GM18861 (cell line): ENCODE data around the gene PEPD.
"Not testable (repeated sequence)": the region's sequence is repeated elsewhere in the genome, so short reads cannot be mapped to it uniquely, and the experiment has no call there.

Experiments
- ATAC-seq: cut with Tn5 transposase; IDR thresholded peaks from one replicate; pipeline ENCODE4 v1.9.1; 2021; ENCODE audit not compliant: unreplicated experiment

Gene PEPD

GRCh38 chr19:33521480-33522370 lies at the start of gene PEPD:
PEPD (minus strand) TSS chr19:33521791; CDS start chr19:33521760, 31 bp downstream.
- ATAC-seq: peak; percentile 58

DNA sequence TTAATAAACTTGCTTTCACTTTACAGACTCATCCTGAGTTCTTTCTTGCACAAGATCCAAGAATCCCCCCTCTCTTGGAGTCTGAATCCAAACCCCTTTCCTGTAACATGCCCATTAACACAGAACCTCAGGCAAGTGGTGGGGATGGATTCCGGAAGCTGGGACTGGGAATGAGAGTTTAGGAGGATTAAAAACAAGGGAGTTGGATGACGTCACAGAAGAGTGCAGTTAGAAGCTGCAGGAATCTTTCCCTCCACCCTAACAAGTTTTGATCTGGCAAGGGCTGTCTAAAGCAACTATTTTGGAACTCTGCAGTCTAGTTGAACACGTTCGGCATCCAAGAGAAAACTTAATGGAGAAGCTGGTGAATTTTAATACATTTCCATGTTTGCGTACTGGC lies 48.2 kb upstream of the PEPD start:
- ATAC-seq: no peak

DNA sequence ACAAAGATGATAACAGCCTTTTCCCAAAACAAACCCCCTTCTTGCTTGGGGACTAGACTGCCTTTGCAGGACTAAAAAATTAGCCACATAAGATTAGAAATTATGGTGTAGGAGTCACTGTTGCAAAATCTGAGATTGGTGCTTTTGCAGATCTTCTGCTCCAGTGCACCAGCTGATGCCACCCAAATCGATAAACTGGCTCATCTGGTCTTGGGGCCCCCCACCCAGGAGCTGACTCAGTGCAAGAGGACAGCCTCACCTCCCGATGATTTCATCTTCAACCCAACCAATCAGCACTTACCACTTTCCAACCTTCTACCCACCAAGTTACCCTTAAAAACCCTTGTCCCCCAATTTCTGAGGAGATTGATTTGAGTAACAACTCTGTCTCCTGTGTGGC lies 47.1 kb upstream of the PEPD start:
- ATAC-seq: no peak

DNA sequence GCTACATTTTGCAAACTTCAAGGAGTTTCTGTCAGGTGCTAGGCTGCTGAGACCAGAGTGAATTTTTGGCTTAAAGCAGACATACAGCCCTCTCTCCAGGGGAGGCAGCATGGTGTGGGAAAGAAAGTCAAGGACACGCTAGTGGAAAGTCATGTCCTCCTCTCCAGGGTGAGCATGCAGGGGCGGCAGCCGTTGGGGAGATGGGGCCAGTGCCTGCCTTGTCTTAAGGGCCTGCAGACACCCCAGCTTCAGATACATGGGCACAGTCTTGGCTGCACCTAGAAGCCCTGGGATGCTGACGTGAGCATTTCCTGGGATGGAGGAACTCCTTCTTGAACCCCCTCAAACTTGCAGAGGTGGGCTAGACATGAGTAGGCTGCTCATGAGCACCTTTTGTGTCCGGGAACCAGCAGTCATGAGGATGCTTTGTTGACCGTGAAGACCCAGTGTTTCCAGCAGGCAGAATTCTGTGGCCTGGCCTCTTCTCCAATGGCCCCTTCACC lies 43.3 kb upstream of the PEPD start:
- ATAC-seq: no peak

GRCh38 chr19:33562636-33563035 lies 41.0 kb upstream of the PEPD start:
- no peak for ATAC-seq

DNA sequence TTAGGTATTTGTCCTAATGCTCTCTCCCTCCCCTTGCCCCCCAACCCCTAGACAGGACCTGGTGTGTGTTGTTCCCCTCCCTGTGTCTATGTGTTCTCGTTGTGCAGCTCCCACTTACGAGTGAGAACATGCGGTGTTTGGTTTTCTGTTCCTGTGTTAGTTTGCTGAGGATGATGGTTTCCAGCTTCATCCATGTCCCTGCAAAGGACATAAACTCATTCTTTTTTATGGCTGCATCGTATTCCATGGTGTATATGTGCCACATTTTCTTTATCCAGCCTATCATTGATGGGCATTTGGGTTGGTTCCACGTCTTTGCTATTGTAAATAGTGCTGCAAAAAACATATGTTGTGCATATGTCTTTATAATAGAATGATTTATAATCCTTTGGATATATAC lies 40.1 kb upstream of the PEPD start:
- ATAC-seq: not testable (repeated sequence)

DNA sequence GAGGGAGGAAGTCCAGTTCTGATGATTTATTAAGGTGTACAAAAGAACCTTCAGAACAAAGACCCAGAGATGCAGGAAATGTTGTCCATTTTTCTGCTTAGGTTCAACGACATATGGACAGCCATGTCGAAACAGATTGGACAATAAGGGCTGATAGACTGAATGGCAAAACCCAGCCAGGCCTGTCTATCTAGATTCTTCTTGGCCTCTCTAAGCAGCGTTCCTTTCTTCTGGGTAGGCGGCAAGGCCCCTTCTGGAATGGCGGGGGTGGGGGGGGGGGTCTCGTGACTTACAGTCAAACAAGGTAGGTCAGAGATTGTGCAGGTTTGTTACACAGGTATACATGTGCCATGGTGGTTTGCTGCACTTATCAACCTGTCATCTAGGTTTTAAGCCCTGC lies 39.7 kb upstream of the PEPD start:
- no peak for ATAC-seq

DNA sequence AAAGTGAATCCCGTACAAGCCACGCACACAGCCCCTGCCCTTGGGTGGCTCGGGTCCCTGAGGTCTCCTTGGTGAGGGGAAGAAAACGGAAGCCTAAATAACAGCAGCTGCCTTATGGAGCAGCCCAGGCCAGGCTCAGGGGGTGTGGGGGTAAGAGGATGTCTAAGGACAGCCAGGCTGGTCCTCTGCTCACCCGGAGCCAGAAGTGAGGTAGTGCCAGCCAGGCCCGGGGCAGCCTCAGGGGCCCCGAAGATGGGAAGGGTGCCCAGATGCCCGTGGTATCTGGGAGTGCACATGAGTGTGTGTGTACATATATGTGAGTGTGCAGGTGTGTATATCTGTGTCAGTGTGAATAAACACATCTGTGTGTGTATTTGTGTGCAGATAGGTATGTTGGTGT lies 38.4 kb upstream of the PEPD start:
- no peak for ATAC-seq

GRCh38 chr19:33558856-33559255 lies 37.3 kb upstream of the PEPD start:
- ATAC-seq: no peak

DNA sequence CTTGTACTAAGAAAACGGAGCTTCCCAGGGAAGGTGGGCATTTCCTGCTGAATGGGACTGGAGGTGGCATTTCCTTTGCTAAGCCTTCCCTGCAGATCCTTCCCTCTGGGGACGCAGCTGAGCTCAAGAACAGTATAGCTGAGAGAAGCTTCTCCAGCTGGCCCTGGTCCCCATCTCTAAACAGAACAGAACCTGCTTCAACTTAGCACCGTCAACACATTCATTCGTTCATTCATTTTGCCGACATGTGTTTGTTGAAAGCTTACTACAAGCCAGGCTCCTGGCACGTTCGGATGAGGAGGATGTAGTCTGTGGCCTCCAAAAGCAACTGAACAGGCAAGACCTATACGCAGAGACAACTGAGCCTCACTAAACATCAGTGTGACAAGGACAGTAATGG lies 36.6 kb upstream of the PEPD start:
- no peak for ATAC-seq

- ATAC-seq: no peak
Measured at GRCh38 chr19:33557720-33558119, 36.1 kb upstream of the PEPD start.

- no peak for ATAC-seq
Measured at GRCh38 chr19:33557196-33557595, 35.6 kb upstream of the PEPD start.

DNA sequence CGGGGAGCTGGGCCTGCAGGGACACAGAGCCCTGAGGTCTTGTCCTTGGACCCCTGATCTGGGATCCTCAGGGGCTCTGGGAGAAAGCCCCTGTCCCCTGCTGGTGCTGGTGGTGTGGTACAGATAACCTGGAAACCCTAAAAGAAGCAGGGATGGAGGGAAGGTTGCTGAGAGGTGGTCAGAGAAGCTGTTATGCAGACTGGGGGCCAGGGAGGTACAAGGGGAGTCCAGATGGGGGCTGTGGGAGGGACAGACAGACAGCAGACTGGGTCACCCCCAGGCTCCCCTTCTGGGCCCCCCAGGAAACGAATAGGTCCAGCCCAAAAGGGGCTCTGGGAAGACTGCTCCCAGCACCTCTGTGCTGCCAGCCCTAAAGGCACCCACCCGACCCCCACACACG lies 34.7 kb upstream of the PEPD start:
- no peak for ATAC-seq

GRCh38 chr19:33555726-33556125 lies 34.1 kb upstream of the PEPD start:
- not testable (repeated sequence) for ATAC-seq

DNA sequence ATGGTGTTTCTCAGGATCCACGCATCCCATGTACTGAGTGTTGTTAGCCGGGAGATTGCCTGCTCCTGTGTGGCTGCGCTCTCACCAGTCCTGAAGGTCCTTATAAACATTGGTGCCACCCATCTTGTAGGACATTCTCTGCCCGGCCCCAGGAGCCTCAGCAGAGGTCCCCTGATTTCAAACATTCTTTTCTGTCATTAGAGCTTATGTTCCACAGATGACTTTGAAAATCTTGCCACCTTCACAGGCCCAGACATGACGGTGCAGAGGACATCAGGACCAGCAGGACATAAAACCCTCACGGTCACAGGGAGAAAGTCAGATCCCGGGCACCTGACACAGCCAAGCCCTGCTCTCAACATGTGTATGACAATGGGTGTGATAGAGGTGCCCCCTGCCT lies 33.2 kb upstream of the PEPD start:
- no peak for ATAC-seq

GRCh38 chr19:33554391-33554790 lies 32.8 kb upstream of the PEPD start:
- ATAC-seq: no peak

GRCh38 chr19:33553530-33554310 lies 32.1 kb upstream of the PEPD start:
- ATAC-seq: no peak

- no peak for ATAC-seq
Measured at GRCh38 chr19:33552928-33553279, 31.3 kb upstream of the PEPD start.

GRCh38 chr19:33552191-33552927 lies 30.8 kb upstream of the PEPD start:
- no peak for ATAC-seq

DNA sequence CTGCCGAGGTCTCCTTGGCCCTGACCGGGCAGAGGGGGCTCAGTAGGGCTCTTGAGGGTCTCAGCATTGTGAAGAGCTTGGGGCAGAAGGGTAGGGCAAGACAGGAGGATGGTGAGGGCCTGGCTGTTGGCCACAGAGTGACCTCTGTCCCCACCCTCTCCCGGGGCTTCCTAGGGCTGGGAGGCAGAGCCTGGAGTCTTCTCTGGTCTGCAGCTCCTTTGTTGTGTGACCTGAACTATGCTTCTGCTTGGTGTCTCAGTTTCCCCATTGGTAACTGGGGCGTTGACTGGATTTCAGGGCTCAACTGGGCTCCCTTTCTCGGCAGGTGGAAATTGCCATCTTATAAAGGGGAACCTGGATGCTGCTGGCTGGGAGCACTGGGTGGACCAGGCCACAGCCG lies 30.1 kb upstream of the PEPD start:
- ATAC-seq: no peak

DNA sequence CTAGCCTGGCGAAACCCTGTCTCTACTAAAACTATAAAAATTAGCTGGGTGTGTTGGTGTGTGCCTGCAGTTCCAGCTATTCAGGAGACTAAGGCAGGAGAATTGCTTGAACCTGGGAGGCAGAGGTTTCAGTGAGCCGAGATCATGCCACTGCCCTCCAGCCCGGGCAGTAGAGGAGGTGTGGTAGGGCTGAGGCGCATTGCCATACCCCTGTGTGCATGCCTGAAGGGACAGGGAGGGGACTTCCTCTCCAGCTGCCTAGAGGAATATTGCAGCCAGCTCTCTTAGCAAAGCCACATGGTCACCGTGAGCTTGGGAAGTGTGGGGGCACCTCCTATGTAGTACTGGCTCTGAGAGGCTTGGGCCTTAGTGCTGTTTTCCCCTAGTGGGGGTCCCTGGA lies 29.2 kb upstream of the PEPD start:
- ATAC-seq: no peak
